Fibroblast of peridontal ligament (primary cell): ENCODE data around the gene GGT1.
"Not testable (repeated sequence)": the region's sequence is repeated elsewhere in the genome, so short reads cannot be mapped to it uniquely, and the experiment has no call there.

Experiments used
- DNase-seq: peaks from one replicate; pipeline ENCODE4 v3.0.0-alpha.2; 2010; ENCODE audit errors: extremely low read depth

The GGT1 gene

GRCh38 chr22:24599958-24600715, 2.9 kb upstream of the GGT1 start:
- DNase-seq, result not testable (repeated sequence)

GRCh38 chr22:24601217-24602104, 1.5 kb upstream of the GGT1 start:
- no peak for DNase-seq

GRCh38 chr22:24602105-24602749, 766 bp upstream of the GGT1 start:
- DNase-seq, result not testable (repeated sequence)

- DNase-seq, result not testable (repeated sequence)
These were observed 1.0 kb downstream of the GGT1 start for GRCh38 chr22:24603770-24604629.

- DNase-seq, result not testable (repeated sequence)
These were observed 3.3 kb downstream of the GGT1 start for GRCh38 chr22:24606340-24606739.

- not testable (repeated sequence) for DNase-seq
These were observed 4.5 kb downstream of the GGT1 start for GRCh38 chr22:24607429-24607983.

GRCh38 chr22:24608327-24608726, 5.3 kb downstream of the GGT1 start:
- DNase-seq, result not testable (repeated sequence)

- DNase-seq, result not testable (repeated sequence)
These were observed 6.9 kb downstream of the GGT1 start for GRCh38 chr22:24609888-24610287.

GRCh38 chr22:24614794-24615193, 11.8 kb downstream of the GGT1 start:
- not testable (repeated sequence) for DNase-seq

- not testable (repeated sequence) for DNase-seq
These were observed 18.3 kb downstream of the GGT1 start for GRCh38 chr22:24621244-24621643.

GRCh38 chr22:24622596-24622995, 19.6 kb downstream of the GGT1 start:
- not testable (repeated sequence) for DNase-seq

- DNase-seq, result not testable (repeated sequence)
These were observed 24.9 kb downstream of the GGT1 start for GRCh38 chr22:24627911-24628310.

GRCh38 chr22:24629069-24629468, 26.1 kb downstream of the GGT1 start:
- not testable (repeated sequence) for DNase-seq

- DNase-seq, result peak; percentile 4
These were observed 27.9 kb downstream of the GGT1 start for GRCh38 chr22:24630812-24631427.

GRCh38 chr22:24631430-24632122, 28.6 kb downstream of the GGT1 start:
- not testable (repeated sequence) for DNase-seq

- peak; percentile 2 for DNase-seq
These were observed 29.6 kb downstream of the GGT1 start for GRCh38 chr22:24632642-24633041.

- DNase-seq, result not testable (repeated sequence)
These were observed 30.4 kb downstream of the GGT1 start for GRCh38 chr22:24633231-24634023.

- not testable (repeated sequence) for DNase-seq
These were observed 31.9 kb downstream of the GGT1 start for GRCh38 chr22:24634776-24635389.
